GM12878 (cell line): ENCODE results near the gene HUWE1. TPM values are rescaled to one million over a fixed set of nuclear protein-coding genes. Genes with fewer than 3 reads are reported as not detected.

Experiments
- ATAC-seq: fragments of 200-7000 bp; cut with Tn5 transposase; 3 replicates; pipeline ENCODE4 v1.9.1; 2020; ENCODE audit warnings: mild to moderate bottlenecking, moderate library complexity
- BruUV-seq: library from RNA; stranded (reverse); fragments of 400-500 nt; replicated peaks from 2 replicates; lab custom pipeline; 2021; lab: Mats Ljungman, UMichigan
- CTCF ChIA-PET: fragments of 300-600 bp; sonication (Branson Sonifier 250); formaldehyde crosslinking; extraction: SDS; loops from one replicate; lab custom pipeline; 2021; ENCODE audit warnings: inconsistent platforms; lab: Yijun Ruan, JAX
- POLR2A ChIA-PET: fragments of 350-600 bp; formaldehyde crosslinking; extraction: SDS; loops from one replicate; lab custom pipeline; 2021; ENCODE audit warnings: inconsistent platforms; lab: Charles Lee
- RAD21 ChIA-PET: fragments of 300-600 bp; sonication (Branson Sonifier 250); formaldehyde crosslinking; loops from one replicate; lab custom pipeline; 2023; ENCODE audit warnings: antibody characterized with exemption; ENCODE audit not compliant: unreplicated experiment; lab: Charles Lee
- SMC1A ChIA-PET: fragments of 300-600 bp; sonication (Branson Sonifier 250); formaldehyde crosslinking; loops from one replicate; lab custom pipeline; 2023; ENCODE audit not compliant: unreplicated experiment, uncharacterized antibody; lab: Charles Lee
- DNase-seq: peaks from one replicate; pipeline ENCODE4 v3.0.0-alpha.2; 2011; ENCODE audit warnings: low read depth, low spot score
- FAIRE-seq: peaks from 3 replicates; lab custom pipeline; 2011; peaks lifted over from hg19 to GRCh38; lab: Jason Lieb, UNC
- H2AFZ ChIP-seq: 2 replicates; pipeline ENCODE4 v1.6.0; 2011; ENCODE audit warnings: low read depth, low read length, control low read depth; ENCODE audit not compliant: control insufficient read depth
- H3K27ac ChIP-seq: 2 replicates; pipeline ENCODE4 v1.5.1; 2011; ENCODE audit warnings: control low read depth; ENCODE audit not compliant: control insufficient read depth, insufficient read depth
- H3K27me3 ChIP-seq, 2 experiments: replicated peaks in 1 of 2; 2 replicates each; pipeline versions ENCODE4 v1.6.0 to v1.6.1; 2011; ENCODE audit warnings: low read length in 1 of 2; ENCODE audit not compliant: control insufficient read depth in 2 of 2, insufficient read depth in 2 of 2
- H3K36me3 ChIP-seq, 2 experiments: 2 replicates each; pipeline ENCODE4 v1.5.1; 2011; ENCODE audit warnings: low read length in 1 of 2; ENCODE audit not compliant: control insufficient read depth in 2 of 2, insufficient read depth in 2 of 2
- H3K4me1 ChIP-seq: 2 replicates; pipeline ENCODE4 v1.6.1; 2011; ENCODE audit warnings: mild to moderate bottlenecking, low read length, moderate library complexity, mixed read lengths; ENCODE audit not compliant: control insufficient read depth, insufficient read depth
- H3K4me2 ChIP-seq: 2 replicates; pipeline ENCODE4 v1.6.0; 2011; ENCODE audit warnings: control low read depth; ENCODE audit not compliant: control insufficient read depth, insufficient read depth
- H3K4me3 ChIP-seq: fragments of 200-600 bp; sonication (generic); 2 replicates; pipeline ENCODE4 v1.5.1; 2016
- H3K79me2 ChIP-seq: 2 replicates; pipeline ENCODE4 v1.6.0; 2011; ENCODE audit warnings: low read length; ENCODE audit not compliant: control insufficient read depth, insufficient read depth
- H3K9ac ChIP-seq: 2 replicates; pipeline ENCODE4 v1.8.0; 2011; ENCODE audit warnings: low read length, control low read depth, mixed read lengths; ENCODE audit not compliant: control insufficient read depth, insufficient read depth
- H3K9me3 ChIP-seq: replicated peaks from 3 replicates; pipeline ENCODE4 v1.5.1; 2011; ENCODE audit warnings: mild to moderate bottlenecking, low read length; ENCODE audit not compliant: control insufficient read depth, insufficient read depth
- H4K20me1 ChIP-seq: 2 replicates; pipeline ENCODE4 v1.6.0; 2011; ENCODE audit not compliant: control insufficient read depth, insufficient read depth
- BCL3 ChIP-seq: IDR thresholded peaks from 2 replicates; pipeline ENCODE4 v1.6.1; 2011; ENCODE audit warnings: borderline replicate concordance, low read depth, mild to moderate bottlenecking, moderate library complexity, low read length; ENCODE audit not compliant: insufficient read depth, poor library complexity, severe bottlenecking
- CBX3 ChIP-seq: fragments of 200-600 bp; sonication (generic); IDR thresholded peaks from 2 replicates; pipeline ENCODE4 v1.6.1; 2016; ENCODE audit warnings: low read depth, borderline replicate concordance
- FOS ChIP-seq: IDR thresholded peaks from 3 replicates; pipeline ENCODE4 v1.6.1; 2011; ENCODE audit warnings: borderline replicate concordance; ENCODE audit not compliant: insufficient read length; ENCODE audit errors: extremely low read depth
- FOXM1 ChIP-seq: IDR thresholded peaks from 2 replicates; pipeline ENCODE4 v1.6.1; 2012; ENCODE audit warnings: low read depth, mild to moderate bottlenecking, inconsistent platforms, low read length, moderate library complexity
- IRF4 ChIP-seq: IDR thresholded peaks from 2 replicates; pipeline ENCODE4 v1.6.1; 2011; ENCODE audit warnings: low read depth, low read length
- RELB ChIP-seq: fragments of 450-650 bp; IDR thresholded peaks from 2 replicates; pipeline ENCODE4 v1.6.1; 2017; ENCODE audit warnings: low read depth, mild to moderate bottlenecking, moderate library complexity
- SMARCA5 ChIP-seq: fragments of 450-650 bp; IDR thresholded peaks from 2 replicates; pipeline ENCODE4 v1.6.1; 2017; ENCODE audit warnings: mild to moderate bottlenecking
- SREBF2 ChIP-seq: IDR thresholded peaks from 2 replicates; pipeline ENCODE4 v1.6.1; 2012; ENCODE audit warnings: mild to moderate bottlenecking, low read length
- TAF1 ChIP-seq: IDR thresholded peaks from 2 replicates; pipeline ENCODE4 v1.6.1; 2011; ENCODE audit warnings: mild to moderate bottlenecking, low read depth, low read length, borderline replicate concordance
- TCF3 ChIP-seq: IDR thresholded peaks from 2 replicates; pipeline ENCODE4 v1.6.1; 2012; ENCODE audit warnings: low read depth, mild to moderate bottlenecking, low read length, borderline replicate concordance; ENCODE audit not compliant: insufficient read depth
- WGBS: methylation state at CpG from one replicate; pipeline ENCODE4 v1.1.6; 2016; ENCODE audit warnings: low lambda C conversion rate; ENCODE audit not compliant: insufficient replicate concordance, insufficient coverage; ENCODE audit errors: missing lambda C conversion rate; 5-methylcytosine and 5-hydroxymethylcytosine counted together
- in situ Hi-C: fragments of 300-500 bp; cut with MboI; formaldehyde crosslinking; loops from 9 replicates; pipeline ENCODE4 v1.14.3; 2018; ENCODE audit warnings: mixed read lengths
- intact Hi-C: fragments of 100-400 bp; cut with micrococcal nuclease; formaldehyde crosslinking; loops from one replicate; pipeline ENCODE4 v1.14.2; 2022; ENCODE audit not compliant: unreplicated experiment
- polyA plus RNA-seq, 11 experiments: library from polyadenylated mRNA; depleted of rRNA in 4 of 11; unstranded in 6 of 11; stranded (reverse) in 5 of 11; fragments of >200 nt; fragmentation: Nextera tagmentation in 4 of 11; fragmentation: Illumina TruSeq in 1 of 11; extraction: Ambion mirVana in 4 of 11; extraction: Trizol in 1 of 11; gene quantifications; 1 replicate in 1 of 11; 2 replicates in 10 of 11; pipeline versions ENCODE4 v1.2.1 to v1.2.3, GENCODE V29; 2011 to 2016; ENCODE audit warnings: inconsistent platforms in 2 of 11, missing spikeins in 2 of 11, low read depth in 1 of 11
- total RNA-seq, 4 experiments: library from RNA; depleted of rRNA in 3 of 4; stranded (reverse); fragments of >200 nt in 3 of 4; fragmentation: Illumina TruSeq in 1 of 4; extraction: Trizol in 1 of 4; gene quantifications; 2 replicates each; pipeline versions ENCODE4 v1.2.1 to v1.2.3, GENCODE V29; 2013 to 2021

HUWE1 gene
- total and polyA plus RNA-seq, 10 of the 15 experiments (the other 5 are each of a cell fraction or from before 2014, with no cell fraction given) = 35.9 to 280 (median 100) TPM

GRCh38 chrX:53732797-53733196 lies 46.3 kb upstream of the HUWE1 start (continued):
- TF ChIP-seq IRF4 = peak; percentile 68; the same call in 1 of the 2 replicates
- TF ChIP-seq SMARCA5 = no peak
- TF ChIP-seq BCL3 = no peak
- peak; percentile 61; the same call in 1 of the 2 replicates for TF ChIP-seq FOXM1

- H2AFZ ChIP-seq = no peak overlapping the region
- no peaks in the 10 kb centered on the region; the same call in 2 of the 3 replicates for H3K9me3 ChIP-seq
- POLR2A ChIA-PET = interaction anchor here (0.5 to 1.0 kb wide), 4 partner anchors 14 to 906 kb away, joined by 4 to 5 read pairs (median 4); no protein-coding TSS in a partner anchor
- no peak for ATAC-seq
- WGBS = 0% methylated on average over 1 of the region's 1 CpG
- H3K4me1 ChIP-seq = peaks cover 5% of the 10 kb centered on the region
- in situ Hi-C loops = no loop called here
- RAD21 ChIA-PET = interaction anchor here (1.3 kb wide), 1 partner anchor 13 kb away, joined by 7 read pairs; no protein-coding TSS in a partner anchor
- TF ChIP-seq SREBF2 = no peak
- TF ChIP-seq FOS = no peak
- no peak for TF ChIP-seq TCF3
- no peak for TF ChIP-seq TAF1
- no peak for TF ChIP-seq RELB
- no peak for TF ChIP-seq CBX3
- TF ChIP-seq, all 136 proteins: peak for 0
- Histone ChIP-seq H3K9ac (no peak overlapping the region), H3K27me3 (no peaks in the 10 kb centered on the region), H3K4me3 (no peak overlapping the region), H3K36me3 (no peaks in the 10 kb centered on the region), H3K79me2 (no peaks in the 10 kb centered on the region), H4K20me1 (no peaks in the 10 kb centered on the region), H3K4me2 (no peak overlapping the region), H3K27ac (no peak overlapping the region)
- ChIA-PET SMC1A (interaction anchor here (0.6 to 2.2 kb wide), 6 partner anchors 9 to 481 kb away, joined by 3 to 14 read pairs (median 3); no protein-coding TSS in a partner anchor), CTCF (interaction anchor here (1.0 kb wide), 1 partner anchor 15 kb away, joined by 3 read pairs; no protein-coding TSS in a partner anchor)
- no peak for DNase-seq
- BruUV-seq = no TSS peak
- FAIRE-seq = no peak
- intact Hi-C loops = no loop called here
Observed at GRCh38 chrX:53729751-53730150, 43.2 kb upstream of the HUWE1 start.
